Stimulated activated CD8-positive, alpha-beta memory T cell treated with anti-CD3 and anti-CD28 coated beads, Interleukin-4, amount 100 ng/mL, for 24 hours (primary cell): ENCODE measurements around the gene GAB2.
"Not testable (repeated sequence)": the region's sequence is repeated elsewhere in the genome, so short reads cannot be mapped to it uniquely, and the experiment has no call there.

ENCODE experiments used
- DNase-seq: peaks from one replicate; pipeline ENCODE4 v3.0.0-alpha.2; 2020; ENCODE audit warnings: low read depth

GAB2 gene

DNA sequence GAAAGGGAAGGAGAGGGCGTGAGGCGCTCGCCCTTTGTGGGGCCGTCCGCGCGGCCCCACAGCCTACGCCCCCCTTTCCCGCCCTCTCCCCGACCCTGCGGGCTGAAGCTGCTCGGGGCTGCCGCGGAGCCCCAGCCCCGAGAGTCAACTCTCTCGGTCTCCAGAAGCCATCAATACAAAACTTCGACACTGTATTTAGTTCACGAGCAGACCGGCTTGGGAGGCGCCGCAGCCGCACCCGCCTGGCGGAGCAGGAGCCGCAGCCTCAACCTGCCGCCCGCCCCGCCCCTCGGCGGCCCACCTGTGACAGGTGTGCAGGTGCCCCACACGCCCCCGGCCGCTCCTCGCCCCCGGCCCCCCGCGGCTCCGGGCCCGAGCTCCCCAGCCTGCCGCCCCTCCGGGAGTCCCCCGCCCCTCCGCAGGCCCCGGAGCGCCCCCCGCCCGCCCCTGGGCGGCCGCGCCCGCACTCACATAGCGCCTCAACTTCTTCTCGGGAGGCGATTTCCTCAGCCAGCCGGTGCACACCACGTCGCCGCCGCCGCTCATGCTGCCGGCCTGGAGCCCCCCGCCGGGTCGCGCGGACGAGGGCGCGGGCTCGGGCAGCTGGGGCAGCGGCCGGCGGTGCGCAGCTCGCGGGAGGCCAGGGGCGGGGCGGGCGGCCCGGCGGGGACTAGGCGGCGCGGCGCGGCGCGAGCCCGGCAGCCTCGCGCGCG, at the start of gene GAB2:
TSS of gene GAB2 (minus strand) at position 646 of the 713 bp plus-strand sequence. CDS start at position 546, 100 bp downstream.
- DNase-seq = no peak

GRCh38 chr11:78467370-78467769, 49.8 kb upstream of the GAB2 start:
- no peak for DNase-seq

DNA sequence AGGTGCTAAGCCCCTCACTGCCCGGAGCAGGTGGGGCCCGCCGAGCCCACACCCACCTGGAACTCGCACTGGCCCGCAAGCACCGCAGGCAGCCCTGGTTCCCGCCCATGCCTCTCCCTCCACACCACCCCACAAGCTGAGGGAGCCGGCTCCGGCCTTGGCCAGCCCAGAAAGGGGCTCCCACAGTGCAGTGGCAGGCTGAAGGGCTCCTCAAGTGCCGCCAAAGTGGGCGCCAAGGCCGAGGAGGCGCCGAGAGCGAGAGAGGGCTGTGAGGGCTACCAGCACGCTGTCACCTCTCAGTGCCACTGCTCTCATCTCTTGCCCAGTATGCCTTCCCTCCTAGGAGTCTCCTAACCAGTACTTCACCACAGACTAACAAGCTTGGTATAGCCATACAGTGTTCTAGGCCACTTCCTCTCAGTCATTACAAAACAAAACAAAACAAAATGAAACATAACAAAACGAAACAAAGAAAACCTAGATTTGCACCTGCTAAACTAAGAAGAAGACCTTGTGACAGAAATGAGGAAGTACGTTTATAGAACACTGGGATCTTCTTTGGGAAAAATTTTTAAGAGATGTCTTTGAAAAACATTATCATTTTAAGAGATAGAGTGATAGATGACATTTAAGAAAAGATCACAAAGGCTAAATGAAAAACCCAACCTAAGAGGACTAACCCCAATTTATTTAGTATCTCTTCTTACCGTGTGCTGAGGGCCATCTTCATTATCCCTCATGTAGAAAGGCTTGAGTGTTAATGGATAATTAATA, 47.7 kb upstream of the GAB2 start:
- DNase-seq = peak; percentile 1

DNA sequence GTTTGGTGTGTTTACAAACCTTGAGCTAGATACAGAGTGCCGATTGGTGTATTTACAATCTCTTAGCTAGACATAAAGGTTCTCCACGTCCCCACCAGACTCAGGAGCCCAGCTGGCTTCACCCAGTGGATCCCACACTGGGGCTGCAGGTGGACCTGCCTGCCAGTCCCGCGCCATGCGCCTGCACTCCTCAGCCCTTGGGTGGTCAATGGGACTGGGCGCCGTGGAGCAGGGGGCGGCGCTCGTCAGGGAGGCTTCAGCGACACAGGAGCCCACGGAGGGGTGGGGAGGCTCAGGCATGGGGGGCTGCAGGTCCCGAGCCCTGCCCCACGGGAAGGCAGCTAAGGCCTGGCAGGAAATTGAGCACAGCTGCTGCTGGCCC, 47.2 kb upstream of the GAB2 start:
- DNase-seq = not testable (repeated sequence)

DNA sequence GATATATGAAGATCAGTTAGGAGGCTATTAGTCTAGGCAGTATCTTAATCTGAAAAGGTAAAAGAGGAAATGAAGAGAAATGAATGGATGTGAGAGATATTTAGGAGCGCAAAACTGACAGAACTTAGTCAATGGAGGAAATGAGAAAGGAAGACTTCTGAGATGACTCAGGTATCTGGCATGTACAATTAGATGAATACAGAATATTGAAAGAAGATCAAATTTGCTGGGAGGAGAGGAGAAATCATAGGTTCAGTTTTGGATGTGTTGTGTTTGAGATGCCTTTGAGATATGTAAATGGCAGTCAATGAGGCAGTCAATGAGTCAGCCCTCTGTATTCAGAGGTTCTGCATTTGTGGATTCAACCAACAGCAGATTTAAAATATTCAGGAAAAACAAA, 42.9 kb upstream of the GAB2 start:
- DNase-seq = no peak

GRCh38 chr11:78459738-78460137, 42.1 kb upstream of the GAB2 start:
- no peak for DNase-seq

DNA sequence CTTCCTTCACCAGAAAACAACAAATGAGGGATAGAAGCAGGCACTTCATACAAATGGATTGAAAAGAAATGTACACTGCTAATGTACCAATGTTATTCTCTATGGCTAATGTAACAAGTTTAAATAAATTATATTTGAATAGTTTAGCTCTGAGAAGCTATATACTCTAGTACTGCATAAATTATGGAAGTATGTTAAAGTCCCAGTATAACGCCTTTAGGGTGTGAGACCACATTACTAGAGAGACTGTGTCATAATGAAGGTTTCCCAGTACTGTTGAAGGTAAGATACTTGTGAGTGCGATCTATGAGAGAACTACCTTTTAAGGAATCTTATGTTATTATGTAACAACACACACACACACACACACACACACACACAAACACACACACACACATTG, 39.8 kb upstream of the GAB2 start:
- DNase-seq = no peak

GRCh38 chr11:78453140-78453935, 35.7 kb upstream of the GAB2 start:
- DNase-seq = no peak

- DNase-seq = no peak
These were observed 33.9 kb upstream of the GAB2 start for GRCh38 chr11:78451371-78452150.

DNA sequence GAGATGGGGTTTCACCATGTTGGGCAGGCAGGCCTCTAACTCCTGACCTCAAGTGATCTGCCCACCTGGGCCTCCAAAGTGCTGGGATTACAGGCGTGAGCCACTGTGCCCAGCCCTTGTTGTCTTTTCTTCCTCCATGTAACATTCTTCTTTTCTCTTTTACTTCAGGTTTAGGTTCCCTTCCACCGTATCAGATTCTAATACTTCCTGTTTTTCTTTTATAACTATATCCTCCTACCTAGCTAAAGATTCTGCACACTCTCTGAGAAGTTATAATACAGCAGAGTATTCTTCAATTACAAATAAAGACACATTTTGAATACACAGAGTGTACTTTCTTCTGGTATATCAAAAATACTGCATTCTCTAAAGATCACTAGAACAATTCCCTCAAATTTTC, 33.2 kb upstream of the GAB2 start:
- no peak for DNase-seq

GRCh38 chr11:78449866-78450265, 32.2 kb upstream of the GAB2 start:
- no peak for DNase-seq

GRCh38 chr11:78446210-78446609, 28.6 kb upstream of the GAB2 start:
- DNase-seq = no peak

GRCh38 chr11:78444726-78445125, 27.1 kb upstream of the GAB2 start:
- no peak for DNase-seq

GRCh38 chr11:78441956-78442355, 24.3 kb upstream of the GAB2 start:
- DNase-seq = no peak

GRCh38 chr11:78438298-78438975, 20.8 kb upstream of the GAB2 start:
- DNase-seq = no peak

- no peak for DNase-seq
These were observed 15.3 kb upstream of the GAB2 start for GRCh38 chr11:78432956-78433355.

DNA sequence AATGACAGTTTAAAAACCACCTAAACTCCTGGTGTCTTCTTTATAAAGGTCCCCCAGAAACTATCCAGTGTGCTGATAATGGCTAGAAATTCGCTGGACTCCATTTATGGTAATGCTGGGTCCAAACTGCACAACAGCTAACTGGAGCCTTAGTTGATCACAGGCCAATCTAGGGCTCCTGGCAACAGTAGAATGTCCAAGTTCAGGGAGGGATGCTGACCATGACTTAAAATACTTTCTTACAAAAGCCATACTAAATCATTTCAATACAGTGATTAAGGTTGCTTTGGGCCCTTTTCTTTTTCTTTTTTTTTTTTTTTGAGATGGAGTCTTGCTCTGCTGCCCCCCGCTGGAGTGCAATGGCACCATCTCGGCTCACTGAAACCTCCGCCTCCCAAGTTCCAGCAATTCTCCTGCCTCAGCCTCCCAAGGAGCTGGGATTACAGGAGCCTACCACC, 14.5 kb upstream of the GAB2 start:
- DNase-seq = no peak

- DNase-seq = no peak
These were observed 12.0 kb upstream of the GAB2 start for GRCh38 chr11:78429660-78430059.

GRCh38 chr11:78429209-78429608, 11.6 kb upstream of the GAB2 start:
- DNase-seq = no peak

GRCh38 chr11:78428773-78429172, 11.2 kb upstream of the GAB2 start:
- no peak for DNase-seq

- DNase-seq = no peak
These were observed 10.6 kb upstream of the GAB2 start for GRCh38 chr11:78428266-78428636.
